ENCODE data around the gene SCN9A.
"Not testable (repeated sequence)": the region's sequence is repeated elsewhere in the genome, so short reads cannot be mapped to it uniquely, and the experiment has no call there.

Gene SCN9A

GRCh38 chr2:166242309-166242708 lies 133.4 kb downstream of the SCN9A start:
- DNase-seq (ENCODE audit: low read depth) = no peak

GRCh38 chr2:166240387-166241313 lies 135.1 kb downstream of the SCN9A start:
- no peak for DNase-seq (ENCODE audit: low read depth)

GRCh38 chr2:166239548-166239947 lies 136.2 kb downstream of the SCN9A start:
- no peak for DNase-seq (ENCODE audit: low read depth)

GRCh38 chr2:166238176-166238575 lies 137.6 kb downstream of the SCN9A start:
- DNase-seq (ENCODE audit: low read depth) = no peak

- DNase-seq (ENCODE audit: low read depth) = no peak
These were observed 141.5 kb downstream of the SCN9A start for GRCh38 chr2:166234112-166234846.

- DNase-seq (ENCODE audit: low read depth) = no peak
These were observed 142.5 kb downstream of the SCN9A start for GRCh38 chr2:166233244-166233643.

- no peak for DNase-seq (ENCODE audit: low read depth)
These were observed 145.0 kb downstream of the SCN9A start for GRCh38 chr2:166230724-166231070.

GRCh38 chr2:166230024-166230723 lies 145.6 kb downstream of the SCN9A start:
- DNase-seq (ENCODE audit: low read depth) = no peak

GRCh38 chr2:166229678-166230023 lies 146.1 kb downstream of the SCN9A start:
- DNase-seq (ENCODE audit: low read depth) = no peak

GRCh38 chr2:166224197-166224596 lies 151.5 kb downstream of the SCN9A start:
- no peak for DNase-seq (ENCODE audit: low read depth)

- DNase-seq (ENCODE audit: low read depth) = no peak
These were observed 152.4 kb downstream of the SCN9A start for GRCh38 chr2:166223298-166223697.

GRCh38 chr2:166211079-166211478 lies 164.7 kb downstream of the SCN9A start:
- DNase-seq (ENCODE audit: low read depth) = no peak

GRCh38 chr2:166209944-166210343 lies 165.8 kb downstream of the SCN9A start:
- not testable (repeated sequence) for DNase-seq (ENCODE audit: low read depth)

- not testable (repeated sequence) for DNase-seq (ENCODE audit: low read depth)
These were observed 166.4 kb downstream of the SCN9A start for GRCh38 chr2:166209367-166209766.

GRCh38 chr2:166206153-166206552 lies 169.6 kb downstream of the SCN9A start:
- not testable (repeated sequence) for DNase-seq (ENCODE audit: low read depth)

GRCh38 chr2:166202778-166203177 lies 173.0 kb downstream of the SCN9A start:
- DNase-seq (ENCODE audit: low read depth) = no peak

- DNase-seq (ENCODE audit: low read depth) = no peak
These were observed 178.3 kb downstream of the SCN9A start for GRCh38 chr2:166197446-166197845.

GRCh38 chr2:166193407-166193806 lies 182.3 kb downstream of the SCN9A start:
- no peak for DNase-seq (ENCODE audit: low read depth)

GRCh38 chr2:166188084-166188483 lies 187.7 kb downstream of the SCN9A start:
- DNase-seq (ENCODE audit: low read depth) = no peak

GRCh38 chr2:166184789-166185188 lies 191.0 kb downstream of the SCN9A start:
- no peak for DNase-seq (ENCODE audit: low read depth)

GRCh38 chr2:166181813-166182154 lies 194.0 kb downstream of the SCN9A start:
- DNase-seq (ENCODE audit: low read depth) = no peak

GRCh38 chr2:166180951-166181812 lies 194.6 kb downstream of the SCN9A start:
- DNase-seq (ENCODE audit: low read depth) = no peak

All from T follicular helper cell (primary cell).